Neural cell (in vitro differentiated cells): ENCODE measurements around the gene ITGB1.

Experiments used
- EZH2 ChIP-seq: fragments of 200-600, 300-800 bp; shearing (Covaris generic), sonication (generic); IDR thresholded peaks from 2 replicates; pipeline ENCODE4 v1.6.1; 2014; ENCODE audit warnings: antibody characterized with exemption, low read length, borderline replicate concordance, mild to moderate bottlenecking; ENCODE audit not compliant: insufficient read depth, poor library complexity, severe bottlenecking
- MXI1 ChIP-seq: fragments of 450-650 bp; conservative IDR thresholded peaks from 2 replicates; pipeline ENCODE4 v1.6.1; 2014; ENCODE audit warnings: antibody characterized with exemption, mild to moderate bottlenecking; ENCODE audit not compliant: poor library complexity, severe bottlenecking
- POLR2AphosphoS5 ChIP-seq: IDR thresholded peaks from 2 replicates; pipeline ENCODE4 v1.6.1; 2012
- RAD21 ChIP-seq: fragments of 450-650 bp; conservative IDR thresholded peaks from 2 replicates; pipeline ENCODE4 v1.6.1; 2014; ENCODE audit warnings: antibody characterized with exemption, mild to moderate bottlenecking, moderate library complexity
- SMC3 ChIP-seq: fragments of 450-650 bp; conservative IDR thresholded peaks from 2 replicates; pipeline ENCODE4 v1.6.1; 2014; ENCODE audit warnings: antibody characterized with exemption, mild to moderate bottlenecking, moderate library complexity; ENCODE audit not compliant: poor library complexity
- TAF1 ChIP-seq: IDR thresholded peaks from 2 replicates; pipeline ENCODE4 v1.6.1; 2012; ENCODE audit warnings: low read depth
- TF ChIP-seq, protein P1 (sequence below): fragments of 450-650 bp; IDR thresholded peaks from 2 replicates; pipeline ENCODE4 v1.5.1; 2014; ENCODE audit warnings: antibody characterized with exemption, mild to moderate bottlenecking, moderate library complexity; ENCODE audit not compliant: poor library complexity, severe bottlenecking

- TF ChIP-seq, protein P1, sequence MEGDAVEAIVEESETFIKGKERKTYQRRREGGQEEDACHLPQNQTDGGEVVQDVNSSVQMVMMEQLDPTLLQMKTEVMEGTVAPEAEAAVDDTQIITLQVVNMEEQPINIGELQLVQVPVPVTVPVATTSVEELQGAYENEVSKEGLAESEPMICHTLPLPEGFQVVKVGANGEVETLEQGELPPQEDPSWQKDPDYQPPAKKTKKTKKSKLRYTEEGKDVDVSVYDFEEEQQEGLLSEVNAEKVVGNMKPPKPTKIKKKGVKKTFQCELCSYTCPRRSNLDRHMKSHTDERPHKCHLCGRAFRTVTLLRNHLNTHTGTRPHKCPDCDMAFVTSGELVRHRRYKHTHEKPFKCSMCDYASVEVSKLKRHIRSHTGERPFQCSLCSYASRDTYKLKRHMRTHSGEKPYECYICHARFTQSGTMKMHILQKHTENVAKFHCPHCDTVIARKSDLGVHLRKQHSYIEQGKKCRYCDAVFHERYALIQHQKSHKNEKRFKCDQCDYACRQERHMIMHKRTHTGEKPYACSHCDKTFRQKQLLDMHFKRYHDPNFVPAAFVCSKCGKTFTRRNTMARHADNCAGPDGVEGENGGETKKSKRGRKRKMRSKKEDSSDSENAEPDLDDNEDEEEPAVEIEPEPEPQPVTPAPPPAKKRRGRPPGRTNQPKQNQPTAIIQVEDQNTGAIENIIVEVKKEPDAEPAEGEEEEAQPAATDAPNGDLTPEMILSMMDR = no peak
- TF ChIP-seq SMC3 (no peak), POLR2AphosphoS5 (no peak), RAD21 (no peak), EZH2 (no peak), MXI1 (no peak), TAF1 (no peak)
These were observed 79.4 kb downstream of the ITGB1 start for GRCh38 chr10:32878646-32879045.
